Vagina (tissue), 2 donors: ENCODE measurements around the gene IRAK1. TPM values are rescaled to one million over a fixed set of nuclear protein-coding genes. Genes with fewer than 3 reads are reported as not detected.
A peak's percentile ranks its signal among the peaks of the same experiment; 100 is the strongest.

Experiments
- DNase-seq, 2 donors: peaks; one replicate each; pipeline ENCODE4 v3.0.0-alpha.2; 2017; ENCODE audit errors: extremely low spot score in 2 of 2
- H3K27ac ChIP-seq: fragments of 200-600 bp; sonication (generic); one replicate; pipeline ENCODE4 v1.5.1; 2019
- H3K27me3 ChIP-seq: fragments of 200-600 bp; sonication (generic); one replicate; pipeline ENCODE4 v1.5.1; 2019
- H3K36me3 ChIP-seq, 2 donors: fragments of 200-600 bp; sonication (generic); one replicate each; pipeline ENCODE4 v1.5.1; 2017 to 2019
- H3K4me1 ChIP-seq: fragments of 200-600 bp; sonication (generic); one replicate; pipeline ENCODE4 v1.5.1; 2019
- H3K4me3 ChIP-seq, 2 donors: fragments of 200-600 bp; sonication (generic); 1 replicate in 1 of 2; 2 replicates in 1 of 2; pipeline ENCODE4 v1.5.1; 2016 to 2019
- H3K9me3 ChIP-seq: fragments of 200-600 bp; sonication (generic); one replicate; pipeline ENCODE4 v1.5.1; 2019
- CTCF ChIP-seq, 3 experiments: fragments of 450-650 bp in 2 of 3; fragments of 200-600 bp in 1 of 3; sonication (generic) in 1 of 3; IDR thresholded peaks; one replicate each; pipeline ENCODE4 v1.5.1; 2017 to 2019; ENCODE audit warnings: antibody characterized with exemption in 3 of 3, mild to moderate bottlenecking in 2 of 3, moderate library complexity in 2 of 3
- POLR2A ChIP-seq, 2 donors: fragments of 450-650 bp; IDR thresholded peaks; one replicate each; pipeline ENCODE4 v1.6.1; 2017; ENCODE audit warnings: antibody characterized with exemption in 2 of 2, mild to moderate bottlenecking in 2 of 2, moderate library complexity in 2 of 2
- POLR2AphosphoS5 ChIP-seq, 2 donors: sonication (generic); formaldehyde crosslinking; IDR thresholded peaks; one replicate each; pipeline ENCODE4 v1.9.0; 2017; ENCODE audit warnings: antibody characterized with exemption in 2 of 2, mild to moderate bottlenecking in 2 of 2, low read depth in 1 of 2; ENCODE audit not compliant: insufficient read depth in 1 of 2
- intact Hi-C: fragments of 100-400 bp; cut with DNase I; formaldehyde crosslinking; loops from one replicate; pipeline ENCODE4 v1.15.1; 2023
- total RNA-seq: library from RNA; depleted of rRNA; stranded (reverse); fragments of >200 nt; gene quantifications from one replicate; pipeline ENCODE4 v1.2.3, GENCODE V29; 2016

Gene IRAK1
- total RNA-seq, 1 donor from 2014 or later: 46.7 TPM

GRCh38 chrX:153973127-153974002 is 46.3 kb downstream of the IRAK1 start:
- DNase-seq: no peak
- peaks cover 40% of the 10 kb centered on the region for H3K4me1 ChIP-seq
- TF ChIP-seq POLR2A (IDR thresholded peaks at IDR 0.05): no peak
- no peak for TF ChIP-seq CTCF (IDR thresholded peaks at IDR 0.05)
- no peak for TF ChIP-seq POLR2AphosphoS5 (IDR thresholded peaks at IDR 0.05; ENCODE audit: insufficient read depth in 1 of 2, low read depth in 1 of 2)
- peak overlapping the region; percentile 75 to 94 for H3K4me3 ChIP-seq
- H3K27ac ChIP-seq: peak overlapping the region; percentile 97
- H3K36me3 ChIP-seq: no peaks in the 10 kb centered on the region
- H3K27me3 ChIP-seq: no peaks in the 10 kb centered on the region
- no peaks in the 10 kb centered on the region for H3K9me3 ChIP-seq
- intact Hi-C loops: no loop called here

- peak within 1 kb of the TSS; percentile 97 for H3K27ac ChIP-seq
- H3K27me3 ChIP-seq: no peaks in the 10 kb centered on the region
- TF ChIP-seq POLR2A (IDR thresholded peaks at IDR 0.05): peak in 1 of 2 donors; percentile 66
- TF ChIP-seq CTCF (IDR thresholded peaks at IDR 0.05): no peak
- TF ChIP-seq POLR2AphosphoS5 (IDR thresholded peaks at IDR 0.05; ENCODE audit: insufficient read depth in 1 of 2, low read depth in 1 of 2): no peak
- intact Hi-C loops: no loop called here
- H3K9me3 ChIP-seq: no peaks in the 10 kb centered on the region
- H3K36me3 ChIP-seq: no peaks in the 10 kb centered on the region
- DNase-seq: no peak
- peaks cover 48% of the 10 kb centered on the region for H3K4me1 ChIP-seq
- peak within 1 kb of the TSS; percentile 75 to 94 for H3K4me3 ChIP-seq
These were observed 47.2 kb downstream of the IRAK1 start, which contains the start of gene TMEM187 for GRCh38 chrX:153972368-153973126. Gene TMEM187 (plus strand): TSS chrX:153972754. CDS start chrX:153982063, 9,309 bp downstream.

- H3K4me3 ChIP-seq: peak within 1 kb of the TSS; percentile 75 to 94
- H3K4me1 ChIP-seq: peaks cover 54% of the 10 kb centered on the region
- no peaks in the 10 kb centered on the region for H3K9me3 ChIP-seq
- no peaks in the 10 kb centered on the region for H3K27me3 ChIP-seq
- no peaks in the 10 kb centered on the region for H3K36me3 ChIP-seq
- TF ChIP-seq CTCF (IDR thresholded peaks at IDR 0.05) (no peak), POLR2AphosphoS5 (IDR thresholded peaks at IDR 0.05; ENCODE audit: insufficient read depth in 1 of 2, low read depth in 1 of 2) (peak in 1 of 2 donors; percentile 82), POLR2A (IDR thresholded peaks at IDR 0.05) (peak in 1 of 2 donors; percentile 40)
- intact Hi-C loops: no loop called here
- peak in 1 of 2 donors; percentile 97 for DNase-seq
- H3K27ac ChIP-seq: peak within 1 kb of the TSS; percentile 97
These were observed 48.0 kb downstream of the IRAK1 start, which contains the start of gene HCFC1 for GRCh38 chrX:153971450-153972367. Gene HCFC1 (minus strand): TSS chrX:153971818. CDS start chrX:153970840, 978 bp downstream.

GRCh38 chrX:153971124-153971449 is 48.6 kb downstream of the IRAK1 start:
- Histone ChIP-seq H3K4me1 (peaks cover 60% of the 10 kb centered on the region), H3K36me3 (no peaks in the 10 kb centered on the region), H3K27me3 (no peaks in the 10 kb centered on the region), H3K4me3 (peak overlapping the region; percentile 75 to 94), H3K27ac (peak overlapping the region; percentile 97), H3K9me3 (no peaks in the 10 kb centered on the region)
- no peak for DNase-seq
- TF ChIP-seq POLR2AphosphoS5 (IDR thresholded peaks at IDR 0.05; ENCODE audit: insufficient read depth in 1 of 2, low read depth in 1 of 2): peak; percentile 24 to 84
- TF ChIP-seq POLR2A (IDR thresholded peaks at IDR 0.05): peak in 1 of 2 donors; percentile 31
- no peak for TF ChIP-seq CTCF (IDR thresholded peaks at IDR 0.05)
- intact Hi-C loops: no loop called here
